Measurements from ENCODE around the gene DDX23.

Gene DDX23

GRCh38 chr12:48783432-48783831 is 68.5 kb downstream of the DDX23 start:
- H3K36me3 Mint-ChIP-seq (ENCODE audit: low read depth), result no peaks in the 10 kb centered on the region
- H3K4me1 Mint-ChIP-seq (ENCODE audit: low read depth), result no peaks in the 10 kb centered on the region
- peaks cover 32% of the 10 kb centered on the region for H3K27me3 Mint-ChIP-seq (ENCODE audit: low read depth)
- no peaks in the 10 kb centered on the region for H3K9me3 Mint-ChIP-seq
- H3K27ac Mint-ChIP-seq, result no peak overlapping the region
- H3K4me3 Mint-ChIP-seq, result no peak overlapping the region

DNA sequence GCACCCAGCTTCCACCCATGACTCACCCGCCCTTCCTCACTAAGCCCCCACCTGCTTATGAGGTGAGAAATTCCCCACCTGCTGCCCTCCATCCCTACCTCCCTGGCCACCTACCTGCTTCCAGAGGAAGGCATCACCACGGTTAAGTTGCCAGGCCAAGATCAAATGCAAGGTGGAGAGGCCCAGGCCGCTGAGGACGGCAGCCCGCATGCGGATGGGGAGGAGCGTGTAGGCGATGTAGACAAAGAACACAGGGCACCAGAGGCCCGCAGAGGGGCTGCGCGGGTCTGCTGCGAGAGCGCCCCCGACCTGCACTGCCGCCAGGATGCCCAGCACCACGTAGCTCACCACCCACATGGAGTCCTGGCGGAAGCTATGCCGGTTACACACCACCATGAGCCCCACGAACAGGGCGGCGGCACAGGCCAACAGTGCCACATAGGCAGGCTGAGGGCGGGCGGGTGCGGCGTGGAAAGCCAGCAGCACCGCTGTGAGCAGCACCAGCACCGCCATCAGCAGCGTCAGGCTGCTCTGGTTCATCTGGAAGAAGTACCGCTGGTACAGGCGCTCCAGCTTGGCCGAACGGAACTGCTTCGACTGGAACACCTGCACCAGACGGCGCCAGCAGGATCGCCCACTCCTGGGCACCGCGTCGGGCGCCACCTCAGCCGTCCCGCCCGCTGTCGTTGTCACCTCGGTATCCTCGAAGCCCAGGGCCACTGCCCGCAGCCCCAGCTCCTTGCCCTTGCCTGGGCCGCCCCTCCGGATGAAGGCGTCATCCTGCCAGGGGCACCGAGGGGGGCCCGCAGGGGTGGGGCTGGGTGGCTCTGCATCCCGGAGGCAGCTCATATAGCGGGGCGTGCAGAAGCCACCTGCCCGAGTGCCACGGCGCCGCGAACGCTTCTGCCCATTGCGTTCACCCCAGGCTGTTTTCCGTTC is 69.2 kb downstream of the DDX23 start:
- H3K4me1 Mint-ChIP-seq (ENCODE audit: low read depth), result no peaks in the 10 kb centered on the region
- no peaks in the 10 kb centered on the region for H3K9me3 Mint-ChIP-seq

DNA sequence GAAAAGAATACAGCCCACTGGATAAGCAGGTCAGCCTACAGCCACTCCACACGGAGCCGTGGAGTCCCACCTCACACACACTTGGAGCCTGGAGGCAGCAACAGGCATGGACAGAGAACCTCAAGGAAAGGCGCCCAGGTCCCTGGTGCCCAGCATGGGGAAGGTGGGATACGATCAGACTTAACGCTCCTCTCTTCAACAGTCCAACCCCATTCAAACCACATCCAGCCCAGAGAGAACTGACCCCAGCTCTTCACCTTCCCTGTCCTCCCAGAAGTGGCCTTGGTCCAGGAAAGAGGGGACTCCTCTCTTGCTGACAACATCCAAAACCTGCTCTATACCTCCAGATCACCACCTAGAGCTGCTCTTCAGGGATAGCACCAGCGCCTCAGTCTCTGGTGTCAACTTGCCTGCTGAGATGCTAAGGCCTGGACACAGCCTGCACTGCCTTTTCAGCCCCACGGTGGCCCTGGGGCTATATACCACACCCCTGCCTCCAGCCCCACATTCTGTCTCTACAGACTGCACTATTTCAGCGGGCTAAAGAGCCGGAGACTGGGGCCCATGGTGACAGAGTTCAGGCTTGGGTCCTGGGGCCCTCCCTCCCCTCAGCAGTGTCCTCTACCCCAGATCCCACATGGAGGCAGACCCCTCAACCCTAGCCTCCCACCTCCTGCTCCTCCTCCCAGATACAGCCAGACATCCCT is 70.1 kb downstream of the DDX23 start:
- Mint-ChIP-seq H3K27me3 (ENCODE audit: low read depth) (peaks cover 23% of the 10 kb centered on the region), H3K4me1 (ENCODE audit: low read depth) (no peaks in the 10 kb centered on the region), H3K36me3 (ENCODE audit: low read depth) (no peaks in the 10 kb centered on the region), H3K9me3 (no peaks in the 10 kb centered on the region), H3K27ac (no peak overlapping the region), H3K4me3 (no peak overlapping the region)

More for the DNA sequence above, 69.2 kb downstream of the DDX23 start:
- Mint-ChIP-seq H3K27me3 (ENCODE audit: low read depth) (peaks cover 31% of the 10 kb centered on the region), H3K36me3 (ENCODE audit: low read depth) (no peaks in the 10 kb centered on the region), H3K4me3 (no peak overlapping the region), H3K27ac (no peak overlapping the region)

DNA sequence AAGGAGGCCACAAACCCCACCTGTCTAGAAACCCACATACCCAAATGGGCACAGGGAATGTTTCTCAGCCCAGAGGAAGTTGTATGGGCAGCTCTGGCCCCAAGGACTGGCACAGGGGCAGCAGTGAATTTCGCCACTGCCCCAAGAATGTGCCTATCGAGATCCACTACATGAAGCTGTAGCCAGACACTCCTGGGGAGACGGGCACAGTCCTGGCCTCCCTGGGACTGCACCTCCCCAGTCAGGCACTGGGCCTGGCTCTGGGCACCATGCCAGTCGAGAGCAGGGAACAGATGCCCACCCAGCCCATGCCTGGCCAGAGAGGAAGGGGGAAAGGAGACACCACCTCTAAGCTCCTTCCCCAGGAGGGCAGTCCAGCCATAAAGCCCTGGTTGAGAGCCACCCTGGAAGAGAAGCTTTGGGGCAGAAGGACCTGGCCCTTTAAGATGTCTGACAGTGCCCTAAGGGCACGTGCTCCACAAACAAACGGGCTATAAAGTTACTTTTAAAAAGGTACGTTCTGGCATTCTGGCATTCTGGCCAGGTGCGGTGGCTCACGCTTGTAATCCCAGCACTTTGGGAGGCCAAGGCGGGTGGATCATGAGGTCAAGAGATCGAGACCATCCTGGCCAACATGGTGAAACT is 71.5 kb downstream of the DDX23 start:
- H3K27ac Mint-ChIP-seq, result no peak overlapping the region
- H3K9me3 Mint-ChIP-seq, result no peaks in the 10 kb centered on the region
- H3K4me3 Mint-ChIP-seq, result no peak overlapping the region
- H3K27me3 Mint-ChIP-seq (ENCODE audit: low read depth), result peaks cover 9% of the 10 kb centered on the region
- no peaks in the 10 kb centered on the region for H3K4me1 Mint-ChIP-seq (ENCODE audit: low read depth)
- H3K36me3 Mint-ChIP-seq (ENCODE audit: low read depth), result no peaks in the 10 kb centered on the region

- Mint-ChIP-seq H3K27ac (no peak overlapping the region), H3K4me1 (ENCODE audit: low read depth) (no peaks in the 10 kb centered on the region), H3K36me3 (ENCODE audit: low read depth) (no peaks in the 10 kb centered on the region), H3K9me3 (no peaks in the 10 kb centered on the region), H3K27me3 (ENCODE audit: low read depth) (peaks cover 9% of the 10 kb centered on the region), H3K4me3 (no peak overlapping the region)
These were observed 72.1 kb downstream of the DDX23 start for GRCh38 chr12:48779869-48780268.

Data from T-helper 1 cell treated with Interleukin-12 subunit alpha and Interleukin-12 subunit beta and Interleukin-4 antibody, amounts not matched to agents 30 μg/mL and 1 μg/mL, for 36 hours (primary cell).